Measurements from ENCODE around the gene GID4. TPM values are rescaled to one million over a fixed set of nuclear protein-coding genes. Genes with fewer than 3 reads are reported as not detected.

The GID4 gene
- total RNA-seq, 1 donor from 2014 or later = 7.3 TPM

- H3K9me3 Mint-ChIP-seq = no peaks in the 10 kb centered on the region
- no peak for DNase-seq
- no peak overlapping the region for H3K27ac Mint-ChIP-seq
- intact Hi-C loops (cut with micrococcal nuclease) = no loop called here
- no peak for ATAC-seq (ENCODE audit: low read depth)
- ChIA-PET CTCF (no interaction called here), POLR2A (no interaction called here)
- peaks cover 19% of the 10 kb centered on the region for H3K4me1 Mint-ChIP-seq
- no peak overlapping the region for H3K4me3 Mint-ChIP-seq
- no peaks in the 10 kb centered on the region for H3K27me3 Mint-ChIP-seq
- H3K36me3 Mint-ChIP-seq (ENCODE audit: low read depth) = peaks cover 44% of the 10 kb centered on the region
- no peak for TF ChIP-seq CTCF (IDR thresholded peaks at IDR 0.05)
These were observed 10.9 kb upstream of the GID4 start for GRCh38 chr17:18028114-18028951.

- POLR2A ChIA-PET = interaction anchor here (0.7 kb wide), 1 partner anchor 13 kb away, joined by 15 read pairs; no protein-coding TSS in a partner anchor
- ATAC-seq (ENCODE audit: low read depth) = no peak
- Mint-ChIP-seq H3K27ac (no peak overlapping the region), H3K9me3 (no peaks in the 10 kb centered on the region), H3K4me3 (no peak overlapping the region), H3K4me1 (peaks cover 25% of the 10 kb centered on the region), H3K36me3 (ENCODE audit: low read depth) (peaks cover 37% of the 10 kb centered on the region), H3K27me3 (no peaks in the 10 kb centered on the region)
- no peak for TF ChIP-seq CTCF (IDR thresholded peaks at IDR 0.05)
- CTCF ChIA-PET = no interaction called here
- DNase-seq = no peak
- intact Hi-C loops (cut with micrococcal nuclease) = no loop called here
These were observed 10.2 kb upstream of the GID4 start for GRCh38 chr17:18028952-18029540.

GRCh38 chr17:18031955-18032354 lies 7.3 kb upstream of the GID4 start:
- ATAC-seq (ENCODE audit: low read depth) (no peak), DNase-seq (no peak)
- ChIA-PET CTCF (interaction anchor here (1.9 kb wide), 1 partner anchor 10 kb away, joined by 7 read pairs; no protein-coding TSS in a partner anchor), POLR2A (no interaction called here)
- TF ChIP-seq CTCF (IDR thresholded peaks at IDR 0.05) = no peak
- peaks cover 20% of the 10 kb centered on the region for H3K36me3 Mint-ChIP-seq (ENCODE audit: low read depth)
- peaks cover 34% of the 10 kb centered on the region for H3K4me1 Mint-ChIP-seq
- no peak overlapping the region for H3K4me3 Mint-ChIP-seq
- no peak overlapping the region for H3K27ac Mint-ChIP-seq
- intact Hi-C loops (cut with micrococcal nuclease) = loop anchor here (5.0 to 10.0 kb wide), 2 partner anchors 40 to 727 kb away; partner anchors contain the start of gene NT5M
- no peaks in the 10 kb centered on the region for H3K9me3 Mint-ChIP-seq
- H3K27me3 Mint-ChIP-seq = no peaks in the 10 kb centered on the region

- H3K27me3 Mint-ChIP-seq = no peaks in the 10 kb centered on the region
- ATAC-seq (ENCODE audit: low read depth) = peak; percentile 79
- CTCF ChIA-PET = interaction anchor here (0.7 to 1.9 kb wide), 12 partner anchors 9 to 680 kb away, joined by 3 to 10 read pairs (median 4); no protein-coding TSS in a partner anchor
These were observed 5.6 kb upstream of the GID4 start for GRCh38 chr17:18033442-18034099.

More at GRCh38 chr17:18033442-18034099, 5.6 kb upstream of the GID4 start:
- no peak for DNase-seq
- POLR2A ChIA-PET = interaction anchor here (0.6 to 0.8 kb wide), 2 partner anchors 56 to 150 kb away, joined by 3 read pairs; partner anchors contain the start of gene ALKBH5
- TF ChIP-seq CTCF (IDR thresholded peaks at IDR 0.05) = peak; percentile 54
- Mint-ChIP-seq H3K4me1 (peaks cover 50% of the 10 kb centered on the region), H3K4me3 (no peak overlapping the region), H3K27ac (peak overlapping the region; percentile 61), H3K9me3 (no peaks in the 10 kb centered on the region), H3K36me3 (ENCODE audit: low read depth) (peaks cover 10% of the 10 kb centered on the region)
- intact Hi-C loops (cut with micrococcal nuclease) = loop anchor here (1.0 to 10.0 kb wide), 8 partner anchors 41 to 729 kb away; partner anchors contain the start of genes ALKBH5, DRC3, DRG2 and NT5M

All from activated B cell treated with CpG ODN at 0.5 μM for 24 hours (primary cell).